Panc1 (cell line): ENCODE results near the gene RP2. TPM values are rescaled to one million over a fixed set of nuclear protein-coding genes. Genes with fewer than 3 reads are reported as not detected.

Experiments
- ATAC-seq: fragments of 200-7000 bp; cut with Tn5 transposase; 2 replicates; pipeline ENCODE4 v1.9.1; 2020; ENCODE audit warnings: mild to moderate bottlenecking, moderate library complexity
- BruUV-seq: library from RNA; stranded (reverse); fragments of 400-500 nt; replicated peaks from 2 replicates; lab custom pipeline; 2021; lab: Mats Ljungman, UMichigan
- CTCF ChIA-PET: fragments of 300-600 bp; sonication (Branson Sonifier 250); formaldehyde crosslinking; loops from one replicate; lab custom pipeline; 2022; ENCODE audit warnings: antibody characterized with exemption; lab: Charles Lee
- POLR2A ChIA-PET: fragments of 300-600 bp; sonication (Branson Sonifier 250); formaldehyde crosslinking; loops from one replicate; lab custom pipeline; 2022; ENCODE audit warnings: antibody characterized with exemption; lab: Charles Lee
- DNase-seq: peaks from one replicate; pipeline ENCODE4 v3.0.0-alpha.2; 2010; ENCODE audit warnings: low read depth, low spot score
- H3K27ac ChIP-seq: 2 replicates; pipeline ENCODE4 v1.5.1; 2011; ENCODE audit warnings: mild to moderate bottlenecking, low read length, inconsistent platforms
- H3K27me3 ChIP-seq: fragments of 200-500 bp; sonication (Bioruptor generic); 2 replicates; pipeline ENCODE4 v1.6.0; 2014; ENCODE audit warnings: low read length, inconsistent platforms; ENCODE audit not compliant: control insufficient read depth, insufficient read depth
- H3K36me3 ChIP-seq: fragments of 200-500 bp; sonication (Bioruptor generic); 2 replicates; pipeline ENCODE4 v1.5.1; 2014; ENCODE audit warnings: inconsistent platforms, mild to moderate bottlenecking, low read length, moderate library complexity; ENCODE audit not compliant: control insufficient read depth, insufficient read depth
- H3K4me1 ChIP-seq: 2 replicates; pipeline ENCODE4 v1.5.1; 2011; ENCODE audit warnings: inconsistent platforms, mild to moderate bottlenecking, low read length, moderate library complexity; ENCODE audit not compliant: control insufficient read depth, insufficient read depth
- H3K4me3 ChIP-seq, 2 experiments: 2 replicates each; pipeline ENCODE4 v1.5.1; 2011 to 2012; ENCODE audit warnings: low read depth in 2 of 2, low read length in 2 of 2, mild to moderate bottlenecking in 2 of 2, inconsistent platforms in 1 of 2, moderate library complexity in 1 of 2
- H3K9me3 ChIP-seq: fragments of 200-500 bp; sonication (Bioruptor generic); 2 replicates; pipeline ENCODE4 v1.5.1; 2014; ENCODE audit warnings: low read depth, mild to moderate bottlenecking, inconsistent platforms, low read length, moderate library complexity; ENCODE audit not compliant: control insufficient read depth, insufficient read depth
- CTCF ChIP-seq: fragments of 450-650 bp; IDR thresholded peaks from 2 replicates; pipeline ENCODE4 v1.5.1; 2017; ENCODE audit warnings: mild to moderate bottlenecking
- POLR2AphosphoS5 ChIP-seq: IDR thresholded peaks from 2 replicates; pipeline ENCODE4 v1.6.1; 2012; ENCODE audit warnings: mild to moderate bottlenecking, low read depth, low read length, moderate library complexity
- REST ChIP-seq, 2 experiments: IDR thresholded peaks; 2 replicates each; pipeline ENCODE4 v1.6.1; 2011 to 2012; ENCODE audit warnings: low read depth in 2 of 2, control low read depth in 1 of 2, low read length in 1 of 2, mild to moderate bottlenecking in 1 of 2, moderate library complexity in 1 of 2; ENCODE audit not compliant: insufficient read depth in 1 of 2
- SIN3A ChIP-seq: IDR thresholded peaks from 2 replicates; pipeline ENCODE4 v1.6.1; 2012; ENCODE audit warnings: low read depth, mild to moderate bottlenecking, low read length, moderate library complexity, borderline replicate concordance; ENCODE audit not compliant: insufficient read depth
- TCF7L2 ChIP-seq: IDR thresholded peaks from 2 replicates; pipeline ENCODE4 v1.6.1; 2011; ENCODE audit warnings: mild to moderate bottlenecking, low read depth, low read length, inconsistent platforms
- in situ Hi-C: cut with HindIII; loops from 2 replicates; pipeline ENCODE4 v1.10.0; 2016; ENCODE audit warnings: low sequenced_read_pairs, low pct_unique_long_range_greater_than_20kb
- intact Hi-C: fragments of 100-400 bp; cut with micrococcal nuclease; formaldehyde crosslinking; loops from one replicate; pipeline ENCODE4 v1.10.0; 2022; ENCODE audit not compliant: unreplicated experiment
- total RNA-seq: library from RNA; stranded (reverse); gene quantifications from one replicate; pipeline ENCODE4 v1.2.1, GENCODE V29; 2021; ENCODE audit not compliant: unreplicated experiment

The RP2 gene
- total RNA-seq, 1 experiment from 2014 or later = 17.3 TPM

- in situ Hi-C loops (no loop called here), intact Hi-C loops (no loop called here)
- ATAC-seq (no peak), DNase-seq (no peak)
- peaks cover 2% of the 10 kb centered on the region; the same call in 1 of the 2 replicates for H3K36me3 ChIP-seq
- H3K27ac ChIP-seq = no peak overlapping the region
- POLR2A ChIA-PET = no interaction called here
- BruUV-seq = no TSS peak
- no peaks in the 10 kb centered on the region for H3K4me1 ChIP-seq
- no peak overlapping the region for H3K4me3 ChIP-seq
- TF ChIP-seq REST (IDR thresholded peaks at IDR 0.05; ENCODE audit: insufficient read depth in 1 of 2, low read depth in 2 of 2, low read length in 1 of 2) = no peak
- TF ChIP-seq POLR2AphosphoS5 = no peak
- TF ChIP-seq SIN3A = no peak
- TF ChIP-seq TCF7L2 = no peak
- TF ChIP-seq CTCF = no peak
- H3K9me3 ChIP-seq = no peaks in the 10 kb centered on the region
- CTCF ChIA-PET = no interaction called here
- H3K27me3 ChIP-seq = no peaks in the 10 kb centered on the region
These were observed 19.6 kb downstream of the RP2 start for GRCh38 chrX:46856483-46856882.

- TF ChIP-seq REST (IDR thresholded peaks at IDR 0.05; ENCODE audit: insufficient read depth in 1 of 2, low read depth in 2 of 2, low read length in 1 of 2) = no peak
- no peak for TF ChIP-seq SIN3A
- no peak for TF ChIP-seq CTCF
- TF ChIP-seq POLR2AphosphoS5 = no peak
- TF ChIP-seq TCF7L2 = no peak
- H3K4me1 ChIP-seq = no peaks in the 10 kb centered on the region
- intact Hi-C loops (no loop called here), in situ Hi-C loops (no loop called here)
- H3K9me3 ChIP-seq = no peaks in the 10 kb centered on the region
- ATAC-seq (no peak), DNase-seq (no peak)
- ChIA-PET POLR2A (no interaction called here), CTCF (no interaction called here)
- no peak overlapping the region for H3K4me3 ChIP-seq
- peaks cover 2% of the 10 kb centered on the region; the same call in 1 of the 2 replicates for H3K36me3 ChIP-seq
- no peaks in the 10 kb centered on the region for H3K27me3 ChIP-seq
- no peak overlapping the region for H3K27ac ChIP-seq
- no TSS peak for BruUV-seq
These were observed 23.7 kb downstream of the RP2 start for GRCh38 chrX:46860557-46860956.
